ENCODE measurements around the gene KIAA0513. TPM values are rescaled to one million over a fixed set of nuclear protein-coding genes. Genes with fewer than 3 reads are reported as not detected.
"Not testable (repeated sequence)": the region's sequence is repeated elsewhere in the genome, so short reads cannot be mapped to it uniquely, and the experiment has no call there.

Gene KIAA0513
- total RNA-seq, 1 experiment from 2014 or later: 8.7 TPM

GRCh38 chr16:85051683-85052082, 24.1 kb downstream of the KIAA0513 start:
- CTCF ChIA-PET: no interaction called here
- DNase-seq (ENCODE audit: low read depth, low spot score): no peak
- in situ Hi-C loops (cut with HindIII; ENCODE audit: low pct_unique_long_range_greater_than_20kb, low sequenced_read_pairs): no loop called here

GRCh38 chr16:85052536-85052935, 24.9 kb downstream of the KIAA0513 start:
- in situ Hi-C loops (cut with HindIII; ENCODE audit: low pct_unique_long_range_greater_than_20kb, low sequenced_read_pairs) (no loop called here), intact Hi-C loops (cut with micrococcal nuclease; ENCODE audit: unreplicated experiment) (no loop called here)
- no peak overlapping the region for H3K4me3 ChIP-seq (ENCODE audit: low read depth in 2 of 2, low read length in 2 of 2)
- DNase-seq (ENCODE audit: low read depth, low spot score): no peak
- no peak for ATAC-seq
- POLR2A ChIA-PET: no interaction called here
- H3K9me3 ChIP-seq (ENCODE audit: control insufficient read depth, insufficient read depth, low read depth, low read length): no peaks in the 10 kb centered on the region
- TF ChIP-seq POLR2AphosphoS5 (IDR thresholded peaks at IDR 0.05; ENCODE audit: low read depth, low read length): no peak
- TF ChIP-seq TCF7L2 (IDR thresholded peaks at IDR 0.05; ENCODE audit: low read depth, low read length): no peak
- TF ChIP-seq SIN3A (IDR thresholded peaks at IDR 0.05; ENCODE audit: borderline replicate concordance, insufficient read depth, low read depth, low read length): no peak
- TF ChIP-seq CTCF (IDR thresholded peaks at IDR 0.05): no peak
- TF ChIP-seq REST (IDR thresholded peaks at IDR 0.05; ENCODE audit: insufficient read depth in 1 of 2, low read depth in 2 of 2, low read length in 1 of 2): no peak
- no TSS peak for BruUV-seq (replicated peaks)
- no peaks in the 10 kb centered on the region for H3K36me3 ChIP-seq (ENCODE audit: control insufficient read depth, insufficient read depth, low read length)
- peaks cover 9% of the 10 kb centered on the region for H3K4me1 ChIP-seq (ENCODE audit: control insufficient read depth, insufficient read depth, low read length)
- no peaks in the 10 kb centered on the region for H3K27me3 ChIP-seq (ENCODE audit: control insufficient read depth, insufficient read depth, low read length)
- CTCF ChIA-PET: no interaction called here
- H3K27ac ChIP-seq (ENCODE audit: low read length): no peak overlapping the region

More at GRCh38 chr16:85051683-85052082, 24.1 kb downstream of the KIAA0513 start:
- BruUV-seq (replicated peaks): no TSS peak
- Histone ChIP-seq H3K36me3 (ENCODE audit: control insufficient read depth, insufficient read depth, low read length) (no peaks in the 10 kb centered on the region), H3K27ac (ENCODE audit: low read length) (no peak overlapping the region), H3K4me1 (ENCODE audit: control insufficient read depth, insufficient read depth, low read length) (peaks cover 4% of the 10 kb centered on the region; the same call in 1 of the 2 replicates), H3K4me3 (ENCODE audit: low read depth in 2 of 2, low read length in 2 of 2) (no peak overlapping the region), H3K27me3 (ENCODE audit: control insufficient read depth, insufficient read depth, low read length) (no peaks in the 10 kb centered on the region), H3K9me3 (ENCODE audit: control insufficient read depth, insufficient read depth, low read depth, low read length) (no peaks in the 10 kb centered on the region)
- no peak for ATAC-seq
- intact Hi-C loops (cut with micrococcal nuclease; ENCODE audit: unreplicated experiment): no loop called here
- TF ChIP-seq POLR2AphosphoS5 (IDR thresholded peaks at IDR 0.05; ENCODE audit: low read depth, low read length): no peak
- TF ChIP-seq REST (IDR thresholded peaks at IDR 0.05; ENCODE audit: insufficient read depth in 1 of 2, low read depth in 2 of 2, low read length in 1 of 2): no peak
- no peak for TF ChIP-seq SIN3A (IDR thresholded peaks at IDR 0.05; ENCODE audit: borderline replicate concordance, insufficient read depth, low read depth, low read length)
- TF ChIP-seq TCF7L2 (IDR thresholded peaks at IDR 0.05; ENCODE audit: low read depth, low read length): no peak
- TF ChIP-seq CTCF (IDR thresholded peaks at IDR 0.05): no peak
- POLR2A ChIA-PET: no interaction called here

- H3K27me3 ChIP-seq (ENCODE audit: control insufficient read depth, insufficient read depth, low read length); H3K4me3 ChIP-seq (ENCODE audit: low read depth in 2 of 2, low read length in 2 of 2); H3K4me1 ChIP-seq (ENCODE audit: control insufficient read depth, insufficient read depth, low read length); H3K36me3 ChIP-seq (ENCODE audit: control insufficient read depth, insufficient read depth, low read length); H3K27ac ChIP-seq (ENCODE audit: low read length); H3K9me3 ChIP-seq (ENCODE audit: control insufficient read depth, insufficient read depth, low read depth, low read length); in situ Hi-C loops (cut with HindIII; ENCODE audit: low pct_unique_long_range_greater_than_20kb, low sequenced_read_pairs); DNase-seq (ENCODE audit: low read depth, low spot score); BruUV-seq (replicated peaks); ATAC-seq; intact Hi-C loops (cut with micrococcal nuclease; ENCODE audit: unreplicated experiment): not testable (repeated sequence)
- ChIA-PET CTCF (interaction anchor here (1.0 to 1.2 kb wide), 2 partner anchors 32 to 71 kb away, joined by 4 to 7 read pairs; no protein-coding TSS in a partner anchor), POLR2A (interaction anchor here (0.5 kb wide), 1 partner anchor 47 kb away, joined by 5 read pairs; no protein-coding TSS in a partner anchor)
These were observed 26.7 kb downstream of the KIAA0513 start for GRCh38 chr16:85054321-85054720.
